Measurements from ENCODE around the gene GRK5. TPM values are rescaled to one million over a fixed set of nuclear protein-coding genes. Genes with fewer than 3 reads are reported as not detected.

Gene GRK5
- total RNA-seq, 2 donors from 2014 or later, result 36.4 to 60.1 TPM

GRCh38 chr10:119357412-119358151, 150.2 kb downstream of the GRK5 start:
- ATAC-seq (peak; percentile 7 to 28), DNase-seq (no peak)
- intact Hi-C loops (cut with DNase I), result no loop called here

- intact Hi-C loops (cut with DNase I), result no loop called here
- peak; percentile 58 to 66 for ATAC-seq
- no peak for DNase-seq
Measured at GRCh38 chr10:119358152-119358512, 150.8 kb downstream of the GRK5 start.

GRCh38 chr10:119358567-119358966, 151.2 kb downstream of the GRK5 start:
- intact Hi-C loops (cut with DNase I), result no loop called here
- no peak for DNase-seq
- no peak for ATAC-seq

- no peak for DNase-seq
- ATAC-seq, result no peak
- intact Hi-C loops (cut with DNase I), result no loop called here
Measured at GRCh38 chr10:119359025-119359424, 151.7 kb downstream of the GRK5 start.

GRCh38 chr10:119360181-119360921, 153.0 kb downstream of the GRK5 start:
- DNase-seq (no peak), ATAC-seq (peak; percentile 15 to 20)
- intact Hi-C loops (cut with DNase I), result no loop called here

- no peak for DNase-seq
- no peak for ATAC-seq
- intact Hi-C loops (cut with DNase I), result no loop called here
Measured at GRCh38 chr10:119361037-119361436, 153.7 kb downstream of the GRK5 start.

- intact Hi-C loops (cut with DNase I), result no loop called here
- no peak for DNase-seq
- ATAC-seq, result no peak
Measured at GRCh38 chr10:119362122-119362521, 154.8 kb downstream of the GRK5 start.

- intact Hi-C loops (cut with DNase I), result no loop called here
- ATAC-seq, result peak in 1 of 2 donors; percentile 45
- DNase-seq, result no peak
Measured at GRCh38 chr10:119364645-119365600, 157.6 kb downstream of the GRK5 start.

GRCh38 chr10:119365773-119366599, 158.6 kb downstream of the GRK5 start:
- ATAC-seq, result no peak
- intact Hi-C loops (cut with DNase I), result no loop called here
- DNase-seq, result no peak

- ATAC-seq (no peak), DNase-seq (no peak)
- intact Hi-C loops (cut with DNase I), result no loop called here
Measured at GRCh38 chr10:119367841-119368549, 160.6 kb downstream of the GRK5 start.

GRCh38 chr10:119368581-119368980, 161.2 kb downstream of the GRK5 start:
- intact Hi-C loops (cut with DNase I), result no loop called here
- DNase-seq (no peak), ATAC-seq (no peak)

- no peak for ATAC-seq
- intact Hi-C loops (cut with DNase I), result no loop called here
- DNase-seq, result no peak
Measured at GRCh38 chr10:119368991-119369869, 161.9 kb downstream of the GRK5 start.

- intact Hi-C loops (cut with DNase I), result loop anchor here in 1 of 2 donors (5.0 kb wide), 1 partner anchor 37 kb away; no protein-coding TSS in a partner anchor
- ATAC-seq (peak; percentile 39 to 49), DNase-seq (peak; percentile 78)
Measured at GRCh38 chr10:119370111-119370741, 162.9 kb downstream of the GRK5 start.

- peak; percentile 83 for DNase-seq
- ATAC-seq, result peak; percentile 60 to 67
- intact Hi-C loops (cut with DNase I), result loop anchor here in 1 of 2 donors (5.0 kb wide), 1 partner anchor 36 kb away; no protein-coding TSS in a partner anchor
Measured at GRCh38 chr10:119370972-119371703, 163.8 kb downstream of the GRK5 start.

- ATAC-seq, result no peak
- intact Hi-C loops (cut with DNase I), result loop anchor here in 1 of 2 donors (5.0 kb wide), 1 partner anchor 35 kb away; no protein-coding TSS in a partner anchor
- DNase-seq, result no peak
Measured at GRCh38 chr10:119371704-119372663, 164.6 kb downstream of the GRK5 start.

All from left cardiac atrium (tissue), 4 donors.